GM04503 (cell line): ENCODE data around the gene PLEKHG4.

Experiments used
- DNase-seq: peaks from one replicate; pipeline ENCODE4 v3.0.0-alpha.2; 2012; ENCODE audit warnings: low read depth

Gene PLEKHG4

GRCh38 chr16:67244387-67245185 is 34.7 kb upstream of the PLEKHG4 start:
- DNase-seq = peak; percentile 86

DNA sequence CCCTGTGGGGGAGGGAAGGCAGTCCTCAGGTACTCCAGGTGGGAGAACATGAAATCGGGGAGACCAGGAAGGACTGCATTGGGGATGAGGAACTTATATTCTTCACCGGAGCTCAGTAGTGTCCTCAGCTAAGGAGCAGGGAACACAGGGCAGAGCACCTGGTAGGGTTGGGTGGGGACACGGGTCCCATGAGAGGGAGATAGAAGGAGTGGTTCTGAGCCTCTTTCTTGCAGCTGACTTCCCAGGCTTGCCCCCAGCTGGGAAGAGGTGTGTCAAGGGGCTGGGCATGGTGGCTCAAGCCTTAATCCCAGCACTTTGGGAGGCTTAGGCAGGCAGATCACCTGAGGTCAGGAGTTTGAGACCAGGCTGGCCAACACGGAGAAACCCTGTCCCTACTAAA is 34.1 kb upstream of the PLEKHG4 start:
- no peak for DNase-seq

GRCh38 chr16:67245674-67246080 is 33.7 kb upstream of the PLEKHG4 start:
- no peak for DNase-seq

DNA sequence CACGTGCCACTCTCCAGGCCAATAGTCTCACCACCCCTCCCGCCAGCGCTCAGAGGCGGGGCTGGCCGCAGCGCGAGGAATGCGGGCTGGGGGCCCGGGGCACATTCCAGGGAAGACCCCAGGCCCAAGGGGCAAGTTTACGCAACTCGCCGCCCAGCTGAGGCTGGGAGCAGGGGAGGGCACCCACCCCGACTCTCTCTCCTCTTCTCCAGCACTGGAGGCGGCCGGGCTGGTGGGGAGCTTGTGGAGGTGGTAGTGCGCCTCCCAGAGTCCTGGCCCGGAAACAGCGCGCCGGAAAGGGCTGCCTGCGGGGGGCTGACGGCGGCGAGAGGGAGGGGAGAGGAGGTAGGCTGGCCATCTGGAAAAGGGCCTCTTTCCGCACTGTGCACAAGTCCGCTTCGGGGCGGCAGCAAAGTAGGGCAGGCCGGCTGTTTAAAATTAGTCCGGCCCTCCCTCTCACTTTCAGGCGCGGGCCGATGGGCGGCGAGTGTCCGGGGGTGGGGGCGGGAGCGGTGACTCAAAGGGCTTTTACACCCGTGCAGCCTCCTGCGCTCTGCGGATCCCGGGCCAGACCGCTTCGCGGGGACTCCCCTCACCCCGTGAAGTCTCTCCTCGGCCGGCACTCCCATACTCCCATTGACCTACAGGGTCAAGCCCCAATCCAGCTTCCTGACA is 33.1 kb upstream of the PLEKHG4 start:
- no peak for DNase-seq

DNA sequence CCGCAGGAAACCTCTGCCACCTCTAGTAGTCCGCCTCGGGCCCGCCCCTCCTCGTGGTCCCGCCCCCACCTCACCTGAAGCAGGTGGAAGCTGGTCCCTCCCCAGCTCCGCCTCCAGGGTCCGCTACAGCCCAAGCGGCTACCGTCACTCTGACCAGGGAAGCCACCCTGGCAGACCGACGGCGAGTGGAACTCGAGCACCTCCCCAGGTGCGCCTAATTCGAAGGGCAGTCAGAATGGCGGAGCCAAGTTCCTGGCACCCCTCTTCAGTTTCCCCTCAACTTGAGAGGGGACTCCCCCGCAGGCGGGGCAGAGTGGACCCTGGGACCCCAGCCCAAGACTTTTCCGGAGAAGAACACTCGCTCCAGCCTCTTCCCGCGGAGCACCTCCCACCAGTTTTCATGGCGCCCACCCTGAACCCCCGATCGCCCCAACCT is 32.6 kb upstream of the PLEKHG4 start:
- no peak for DNase-seq

DNA sequence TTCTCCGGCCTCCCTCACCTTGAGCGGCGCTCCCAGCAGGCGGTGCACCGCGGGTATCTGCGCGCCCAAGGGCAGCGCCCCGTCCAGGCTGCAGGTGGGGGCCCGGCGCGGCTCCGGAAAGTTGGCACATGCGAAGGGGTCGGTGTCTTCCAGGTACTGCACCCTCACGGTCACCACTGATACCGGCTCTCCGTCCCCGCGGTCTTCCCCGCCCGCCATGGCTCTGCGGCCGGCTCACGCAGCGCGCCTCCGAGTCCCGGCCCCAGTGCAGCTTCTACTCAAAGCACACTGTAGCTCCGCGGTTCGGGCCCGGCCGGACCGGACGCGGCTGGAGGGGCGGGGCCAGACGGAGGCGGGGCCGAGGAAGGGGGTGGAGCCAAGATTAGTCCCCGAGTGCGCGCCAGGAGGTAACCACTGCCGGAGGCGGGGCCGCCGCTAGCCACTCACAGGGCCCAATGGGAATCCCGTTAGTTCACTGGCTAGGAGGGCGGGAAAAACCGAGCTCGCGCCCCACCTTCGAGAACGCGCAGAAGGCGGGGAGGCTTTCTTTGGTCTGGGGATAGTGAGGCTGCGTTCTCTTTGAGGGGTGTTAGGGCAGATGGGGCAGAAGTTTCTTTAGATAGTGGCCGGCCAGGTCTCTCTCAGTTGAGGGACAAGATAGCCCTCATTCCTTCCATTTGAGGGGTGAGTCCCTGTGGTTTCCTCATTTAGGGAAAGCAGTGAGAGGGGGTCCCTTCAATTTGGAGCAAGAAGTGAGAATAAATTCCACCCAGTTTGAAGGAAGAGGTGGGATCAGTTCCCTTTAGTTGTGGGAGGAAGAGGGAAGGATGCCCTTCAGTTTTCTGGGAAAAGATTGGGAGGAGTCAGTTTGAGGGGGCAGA is 31.9 kb upstream of the PLEKHG4 start, which contains the start of gene FHOD1:
Gene FHOD1, minus strand, starts transcription at position 290 of the 881 bp plus-strand sequence. Its CDS starts 71 bp downstream, at position 219.
- no peak for DNase-seq

DNA sequence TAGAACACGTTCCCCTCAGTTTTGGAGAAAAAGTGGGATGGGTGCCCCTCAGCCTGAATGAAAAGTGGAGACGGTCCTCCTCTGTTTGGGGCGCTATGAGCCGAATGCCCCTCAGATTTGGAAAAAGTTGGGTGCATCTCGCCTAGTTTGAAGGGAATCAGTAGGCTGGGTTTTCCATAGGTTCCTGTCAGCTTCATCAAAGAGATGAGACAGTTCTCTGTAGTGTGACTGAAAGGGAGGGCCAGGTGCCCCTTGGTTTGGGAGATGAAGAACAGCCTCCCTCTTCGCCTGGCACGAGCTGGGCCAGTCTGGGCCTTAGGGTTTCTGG is 31.3 kb upstream of the PLEKHG4 start:
- no peak for DNase-seq

DNA sequence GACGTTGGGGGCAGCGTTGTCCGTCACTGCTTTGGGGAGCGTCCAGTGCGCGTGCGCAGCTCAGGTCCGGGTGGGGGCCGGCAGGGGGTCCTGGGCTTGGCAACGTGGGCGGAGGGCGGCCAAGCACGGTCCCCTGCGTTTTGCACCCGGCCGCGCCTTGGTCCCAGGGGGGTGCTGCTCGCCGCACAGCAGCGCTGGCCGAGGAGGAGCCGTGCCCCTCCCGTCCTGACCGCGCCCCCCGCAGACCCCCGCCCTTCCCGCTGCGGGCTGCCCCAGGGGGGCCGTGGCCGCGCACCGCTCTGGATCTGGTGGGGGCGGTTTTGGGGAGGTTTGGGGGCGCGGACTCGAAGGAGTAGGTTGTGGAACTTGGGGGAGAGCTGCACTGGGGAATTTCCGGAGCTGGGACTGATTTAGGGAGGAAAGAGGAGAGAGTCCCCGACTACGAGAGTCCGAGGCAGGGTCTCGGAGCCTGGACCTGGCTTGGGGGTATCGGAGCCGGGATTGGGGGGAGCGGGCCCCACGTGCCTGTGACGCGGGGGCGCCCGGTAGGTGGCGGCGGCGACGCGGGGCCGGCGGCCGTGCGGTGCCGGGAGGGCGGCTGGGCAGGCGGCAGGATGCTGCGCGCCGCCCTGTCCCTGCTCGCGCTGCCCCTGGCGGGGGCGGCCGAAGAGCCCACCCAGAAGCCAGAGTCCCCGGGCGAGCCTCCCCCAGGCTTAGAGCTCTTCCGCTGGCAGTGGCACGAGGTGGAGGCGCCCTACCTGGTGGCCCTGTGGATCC is 30.7 kb upstream of the PLEKHG4 start, which contains the start of gene SLC9A5:
Gene SLC9A5, plus strand, starts transcription at position 579 of the 777 bp plus-strand sequence. Its CDS starts 36 bp downstream, at position 615.
- DNase-seq = no peak

DNA sequence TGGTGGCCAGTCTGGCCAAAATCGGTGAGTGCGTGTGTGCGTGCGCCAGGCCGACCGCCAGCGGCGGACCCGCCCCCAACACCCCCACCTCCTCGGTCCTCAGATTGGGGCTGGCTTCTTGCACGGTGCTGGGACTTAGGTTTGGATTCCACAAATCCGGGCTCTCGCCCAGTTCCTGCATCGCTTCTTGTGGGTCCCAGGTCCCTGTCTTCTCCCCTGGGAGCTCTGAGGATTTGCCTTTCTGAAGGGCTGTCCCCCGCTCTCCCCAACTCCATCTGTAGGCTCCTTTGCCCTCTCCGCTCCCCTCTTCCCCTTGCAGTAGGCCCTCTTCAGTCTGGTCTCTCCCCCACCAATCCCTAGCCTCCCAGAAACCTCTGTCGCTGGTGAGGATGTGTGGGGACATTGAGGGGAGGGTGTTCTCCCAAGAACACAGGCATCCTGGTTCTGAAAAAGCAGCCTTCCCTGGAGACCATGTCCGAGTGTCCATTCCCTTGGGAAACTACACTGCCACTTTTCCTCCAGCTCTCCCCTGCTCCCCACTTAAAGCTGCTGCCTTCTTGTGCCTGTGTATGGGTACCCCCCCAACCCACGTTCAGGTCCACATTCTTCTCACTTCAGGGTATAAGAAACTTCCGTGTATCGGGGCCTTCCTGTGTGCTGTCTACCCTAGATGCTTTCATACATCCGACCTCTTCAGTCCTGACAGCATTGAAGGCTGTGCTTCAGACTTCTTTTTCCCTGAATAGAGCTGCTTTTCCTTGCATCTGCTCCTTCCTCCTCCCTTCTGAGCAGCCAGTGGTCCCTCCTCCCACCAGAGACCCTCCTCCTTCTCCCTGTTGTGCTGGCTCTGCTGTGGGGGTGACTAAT is 29.9 kb upstream of the PLEKHG4 start:
- DNase-seq = no peak

DNA sequence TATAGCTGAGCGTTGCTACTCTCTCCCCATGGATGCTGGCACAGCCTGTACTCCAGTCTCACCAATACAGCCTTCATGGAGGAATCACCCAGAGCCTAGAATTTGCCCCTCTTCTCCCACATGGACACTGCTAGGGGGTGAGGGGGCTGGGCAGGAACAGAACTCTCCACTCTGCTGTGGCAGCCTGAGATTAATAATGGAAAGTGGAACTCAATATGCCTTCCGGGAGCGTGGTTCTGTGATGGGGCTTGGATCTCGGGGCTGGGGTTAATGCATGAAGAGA is 29.3 kb upstream of the PLEKHG4 start:
- no peak for DNase-seq

DNA sequence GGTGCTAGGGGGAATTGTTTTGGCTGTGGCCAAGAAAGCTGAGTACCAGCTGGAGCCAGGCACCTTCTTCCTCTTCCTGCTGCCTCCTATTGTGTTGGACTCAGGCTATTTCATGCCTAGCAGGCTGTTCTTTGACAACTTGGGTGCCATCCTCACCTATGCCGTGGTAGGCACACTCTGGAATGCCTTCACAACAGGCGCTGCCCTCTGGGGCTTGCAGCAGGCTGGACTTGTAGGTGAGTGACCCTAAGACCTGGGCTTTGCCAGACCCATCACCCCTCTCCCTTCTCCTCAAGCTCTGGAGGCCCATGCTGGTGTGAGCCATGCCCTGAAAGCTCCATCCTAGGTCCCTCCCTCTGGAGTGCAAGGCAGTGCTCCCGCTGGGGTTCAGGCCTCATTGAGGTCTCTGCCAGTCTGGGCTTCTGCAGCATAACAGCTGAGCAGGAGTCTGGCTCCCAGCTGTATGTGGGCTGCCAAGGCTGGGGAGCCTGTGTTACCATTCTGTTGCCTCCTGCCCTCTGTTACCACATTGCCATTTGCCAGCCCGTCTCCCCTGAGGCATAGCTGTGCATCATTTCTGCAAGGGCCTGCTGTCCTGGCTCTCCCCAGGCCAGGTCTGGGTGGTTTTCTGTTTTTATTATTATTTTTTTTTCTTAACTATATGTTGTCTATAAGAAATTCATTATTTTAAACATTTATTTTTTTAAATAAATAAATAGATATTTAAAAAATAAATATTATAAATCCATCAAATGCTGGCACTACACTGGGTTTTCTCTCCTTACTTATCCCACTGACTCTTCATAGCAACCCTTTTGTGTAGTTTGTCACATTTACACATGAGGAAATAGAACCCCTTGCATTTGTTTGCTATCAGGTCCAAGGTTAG is 26.5 kb upstream of the PLEKHG4 start:
- DNase-seq = no peak

DNA sequence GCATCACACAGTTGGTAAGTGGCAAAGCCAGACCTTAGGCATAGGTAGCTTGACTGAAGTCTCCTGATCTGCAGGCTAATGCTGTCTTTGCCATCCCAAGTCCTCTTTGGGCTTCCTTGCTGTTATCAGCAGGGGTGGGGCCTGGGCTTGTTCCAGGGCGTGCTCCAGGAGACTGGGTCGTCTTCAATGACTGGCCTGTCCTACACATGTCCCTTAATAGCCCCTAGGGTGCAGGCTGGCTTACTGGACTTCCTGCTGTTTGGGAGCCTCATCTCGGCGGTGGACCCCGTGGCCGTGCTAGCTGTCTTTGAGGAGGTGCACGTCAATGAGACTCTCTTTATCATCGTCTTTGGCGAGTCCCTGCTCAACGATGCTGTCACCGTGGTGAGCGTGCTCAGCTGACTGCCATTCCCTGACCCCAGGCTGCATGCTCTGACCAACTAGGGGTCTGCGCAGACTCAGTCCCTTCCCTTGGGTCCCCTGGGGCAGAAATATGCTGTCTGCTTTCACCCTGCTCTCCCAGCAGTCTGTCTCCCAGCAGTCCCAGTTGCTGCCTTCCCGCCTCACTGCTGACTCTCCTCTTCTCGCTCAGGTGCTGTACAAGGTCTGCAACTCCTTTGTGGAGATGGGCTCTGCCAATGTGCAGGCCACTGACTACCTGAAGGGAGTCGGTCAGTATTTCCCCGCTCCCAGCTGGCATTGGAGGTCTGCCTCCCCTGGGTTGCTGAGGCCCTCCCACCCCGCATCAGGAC is 24.4 kb upstream of the PLEKHG4 start:
- DNase-seq = no peak

- DNase-seq = no peak
Measured at GRCh38 chr16:67255553-67256221, 23.6 kb upstream of the PLEKHG4 start.

DNA sequence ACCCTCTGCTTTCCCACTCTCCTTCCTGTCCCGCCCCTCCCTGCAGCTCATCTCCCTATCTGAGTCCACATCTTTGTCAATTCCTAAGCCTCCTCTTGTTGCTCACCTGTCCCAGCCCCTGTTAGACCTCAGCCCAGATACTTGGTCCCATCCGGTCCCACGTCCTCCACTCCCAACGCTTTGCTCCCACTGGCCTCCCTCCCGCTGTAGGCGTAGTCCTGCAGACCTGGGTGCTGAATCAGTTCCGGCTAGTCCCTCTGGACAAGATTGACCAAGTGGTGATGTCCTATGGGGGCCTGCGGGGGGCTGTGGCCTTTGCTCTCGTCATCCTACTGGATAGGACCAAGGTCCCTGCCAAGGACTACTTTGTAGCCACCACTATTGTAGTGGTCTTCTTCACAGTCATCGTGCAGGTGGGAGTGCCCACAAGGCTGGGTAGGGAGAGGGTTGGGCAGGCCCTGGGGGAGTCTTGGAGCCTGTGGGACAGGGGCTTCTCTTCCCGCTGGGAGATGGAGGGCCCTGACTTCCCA is 22.6 kb upstream of the PLEKHG4 start:
- DNase-seq = no peak

- DNase-seq = no peak
Measured at GRCh38 chr16:67257486-67258160, 21.7 kb upstream of the PLEKHG4 start.

DNA sequence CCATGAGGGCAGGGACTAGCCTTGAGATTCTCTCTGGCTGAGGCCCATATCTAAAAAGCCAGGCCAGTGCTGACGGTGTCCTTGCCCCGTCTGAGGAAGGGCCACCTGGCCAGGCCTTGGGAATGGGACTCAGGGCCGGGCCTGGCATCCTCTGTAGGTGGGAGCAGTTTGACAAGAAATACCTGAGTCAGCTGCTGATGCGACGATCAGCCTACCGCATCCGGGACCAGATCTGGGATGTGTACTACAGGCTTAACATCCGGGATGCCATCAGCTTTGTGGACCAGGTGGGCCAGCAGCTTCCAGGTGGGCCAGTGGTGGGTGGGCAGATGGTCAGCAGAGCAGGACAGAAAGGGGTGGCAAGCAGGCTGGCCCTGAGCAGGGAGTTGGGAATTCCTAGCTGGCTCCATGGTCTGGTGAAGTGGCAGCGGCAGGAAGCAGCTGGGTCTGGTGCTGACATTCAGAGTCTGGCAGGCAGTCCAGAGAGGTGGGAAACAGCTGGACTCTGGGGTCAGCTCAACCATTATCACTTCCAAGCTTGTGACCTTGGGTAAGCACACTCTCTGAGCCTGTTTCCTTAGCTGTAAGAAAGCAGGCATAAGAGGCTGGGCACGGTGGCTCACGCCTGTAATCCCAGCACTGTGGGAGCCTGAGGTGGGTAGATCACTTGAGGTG is 21.0 kb upstream of the PLEKHG4 start:
- no peak for DNase-seq

- no peak for DNase-seq
Measured at GRCh38 chr16:67259705-67260104, 19.6 kb upstream of the PLEKHG4 start.
